ENCODE results near the gene DLG1.

Gene DLG1

GRCh38 chr3:197027896-197028727 is 270.3 kb downstream of the DLG1 start:
- DNase-seq = no peak

- DNase-seq = no peak
These were observed 271.1 kb downstream of the DLG1 start for GRCh38 chr3:197027151-197027895.

- no peak for DNase-seq
These were observed 271.9 kb downstream of the DLG1 start for GRCh38 chr3:197026481-197026866.

- DNase-seq = no peak
These were observed 272.5 kb downstream of the DLG1 start for GRCh38 chr3:197025736-197026480.

- no peak for DNase-seq
These were observed 273.3 kb downstream of the DLG1 start for GRCh38 chr3:197024881-197025735.

GRCh38 chr3:197023998-197024651 is 274.3 kb downstream of the DLG1 start:
- DNase-seq = no peak

GRCh38 chr3:197023241-197023997 is 275.0 kb downstream of the DLG1 start:
- DNase-seq = peak in 1 of 5 experiments; percentile 13

GRCh38 chr3:197022405-197023231 is 275.8 kb downstream of the DLG1 start:
- no peak for DNase-seq

GRCh38 chr3:197021729-197022404 is 276.5 kb downstream of the DLG1 start:
- DNase-seq = no peak

- no peak for DNase-seq
These were observed 277.2 kb downstream of the DLG1 start for GRCh38 chr3:197021231-197021630.

GRCh38 chr3:197019535-197019934 is 278.9 kb downstream of the DLG1 start:
- DNase-seq = no peak

- no peak for DNase-seq
These were observed 279.4 kb downstream of the DLG1 start for GRCh38 chr3:197019021-197019420.

- DNase-seq = no peak
These were observed 281.4 kb downstream of the DLG1 start for GRCh38 chr3:197017003-197017402.

- DNase-seq = no peak
These were observed 282.3 kb downstream of the DLG1 start for GRCh38 chr3:197015790-197016736.

- DNase-seq = no peak
These were observed 283.4 kb downstream of the DLG1 start for GRCh38 chr3:197014942-197015575.

GRCh38 chr3:197014024-197014423 is 284.4 kb downstream of the DLG1 start:
- no peak for DNase-seq

- no peak for DNase-seq
These were observed 285.9 kb downstream of the DLG1 start for GRCh38 chr3:197012540-197012883.

Measured in T-helper 2 cell (primary cell).